22Rv1 (cell line): ENCODE results near the gene ZNF862.

ENCODE experiments used
- ZFX ChIP-seq: fragments of 450-650 bp; IDR thresholded peaks from 2 replicates; pipeline ENCODE4 v1.6.1; 2017; ENCODE audit warnings: antibody characterized with exemption, borderline replicate concordance
- TF ChIP-seq, protein P1 (sequence below): fragments of 450-650 bp; IDR thresholded peaks from 2 replicates; pipeline ENCODE4 v1.5.1; 2017; ENCODE audit warnings: mild to moderate bottlenecking

DNA sequence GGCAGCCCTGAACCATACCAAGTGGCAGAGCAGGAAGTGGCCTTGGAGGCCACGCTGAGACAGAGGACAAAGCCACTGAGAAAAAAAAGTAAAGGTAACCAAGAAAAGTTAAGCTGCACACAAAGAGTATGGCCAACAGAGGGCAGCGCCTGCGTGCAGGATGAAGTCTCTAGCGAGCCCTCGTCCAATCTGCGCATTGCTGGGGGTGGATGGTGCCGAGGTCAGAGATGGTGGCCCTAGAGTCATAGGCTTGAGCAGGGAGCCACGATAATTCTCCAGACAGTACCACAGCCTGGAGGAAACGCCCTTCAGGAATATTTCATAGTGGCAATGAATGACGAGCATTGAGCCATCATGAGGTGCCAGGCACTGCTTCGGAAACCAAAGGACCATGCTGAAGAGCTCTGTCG is 45.3 kb downstream of the ZNF862 start:
- TF ChIP-seq, protein P1, sequence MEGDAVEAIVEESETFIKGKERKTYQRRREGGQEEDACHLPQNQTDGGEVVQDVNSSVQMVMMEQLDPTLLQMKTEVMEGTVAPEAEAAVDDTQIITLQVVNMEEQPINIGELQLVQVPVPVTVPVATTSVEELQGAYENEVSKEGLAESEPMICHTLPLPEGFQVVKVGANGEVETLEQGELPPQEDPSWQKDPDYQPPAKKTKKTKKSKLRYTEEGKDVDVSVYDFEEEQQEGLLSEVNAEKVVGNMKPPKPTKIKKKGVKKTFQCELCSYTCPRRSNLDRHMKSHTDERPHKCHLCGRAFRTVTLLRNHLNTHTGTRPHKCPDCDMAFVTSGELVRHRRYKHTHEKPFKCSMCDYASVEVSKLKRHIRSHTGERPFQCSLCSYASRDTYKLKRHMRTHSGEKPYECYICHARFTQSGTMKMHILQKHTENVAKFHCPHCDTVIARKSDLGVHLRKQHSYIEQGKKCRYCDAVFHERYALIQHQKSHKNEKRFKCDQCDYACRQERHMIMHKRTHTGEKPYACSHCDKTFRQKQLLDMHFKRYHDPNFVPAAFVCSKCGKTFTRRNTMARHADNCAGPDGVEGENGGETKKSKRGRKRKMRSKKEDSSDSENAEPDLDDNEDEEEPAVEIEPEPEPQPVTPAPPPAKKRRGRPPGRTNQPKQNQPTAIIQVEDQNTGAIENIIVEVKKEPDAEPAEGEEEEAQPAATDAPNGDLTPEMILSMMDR = peak; percentile 87
- TF ChIP-seq ZFX = no peak
